ENCODE data around the gene TEN1. TPM values are rescaled to one million over a fixed set of nuclear protein-coding genes. Genes with fewer than 3 reads are reported as not detected.
"Not testable (repeated sequence)": the region's sequence is repeated elsewhere in the genome, so short reads cannot be mapped to it uniquely, and the experiment has no call there.

Gene TEN1
- total and polyA plus RNA-seq, 2 donors (not counting 1 experiment from before 2014, with no cell fraction given): 9.4 to 10.3 TPM

DNA sequence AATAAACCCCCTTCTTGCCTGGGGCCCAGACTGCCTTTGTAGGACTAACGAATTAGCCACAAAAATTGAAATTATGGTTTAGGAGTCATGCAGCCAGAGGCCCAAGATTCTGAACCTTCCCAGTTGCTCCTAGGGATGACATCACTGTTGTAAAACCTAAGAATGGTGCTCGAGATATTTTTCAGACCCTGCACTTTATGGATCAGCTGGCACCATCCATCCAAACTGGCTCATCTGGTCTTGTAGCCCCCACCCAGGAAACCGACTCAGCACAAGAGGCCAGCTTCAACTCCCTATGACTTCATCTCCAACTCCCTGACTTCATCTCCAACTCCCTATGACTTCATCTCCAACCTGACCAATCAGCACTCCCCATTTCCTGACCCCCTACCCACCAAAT lies 59.0 kb downstream of the TEN1 start:
- no peak for DNase-seq (ENCODE audit: low read depth in 2 of 2)
- Histone ChIP-seq H3K4me1 (ENCODE audit: control insufficient read depth, extremely low read depth, insufficient read depth, low read length) (no peaks in the 10 kb centered on the region), H2AFZ (ENCODE audit: low read length) (no peak overlapping the region), H4K20me1 (ENCODE audit: control insufficient read depth, extremely low read depth, insufficient read depth, low read length) (no peaks in the 10 kb centered on the region), H3K79me2 (ENCODE audit: control insufficient read depth, insufficient read depth, low read length) (no peaks in the 10 kb centered on the region), H3K4me2 (ENCODE audit: extremely low read depth, insufficient read depth, low read length) (no peak overlapping the region), H3K9ac (ENCODE audit: insufficient read depth, low read length) (no peak overlapping the region), H3K27me3 (ENCODE audit: control insufficient read depth, insufficient read depth, low read length) (no peaks in the 10 kb centered on the region), H3K36me3 (ENCODE audit: control insufficient read depth, insufficient read depth, low read length) (peaks cover 10% of the 10 kb centered on the region), H3K27ac (ENCODE audit: insufficient read depth, low read length) (no peak overlapping the region), H3K4me3 (replicated peaks in 1 of 4; ENCODE audit: control extremely low read depth in 1 of 4, insufficient read depth in 1 of 4, low read depth in 3 of 4, low read length in 4 of 4) (no peak overlapping the region), H3K9me3 (ENCODE audit: control insufficient read depth, insufficient read depth, low read depth, low read length) (no peaks in the 10 kb centered on the region)
- TF ChIP-seq EZH2 (IDR thresholded peaks at IDR 0.05; ENCODE audit: low read length, missing control alignments): no peak
- TF ChIP-seq, protein P1, sequence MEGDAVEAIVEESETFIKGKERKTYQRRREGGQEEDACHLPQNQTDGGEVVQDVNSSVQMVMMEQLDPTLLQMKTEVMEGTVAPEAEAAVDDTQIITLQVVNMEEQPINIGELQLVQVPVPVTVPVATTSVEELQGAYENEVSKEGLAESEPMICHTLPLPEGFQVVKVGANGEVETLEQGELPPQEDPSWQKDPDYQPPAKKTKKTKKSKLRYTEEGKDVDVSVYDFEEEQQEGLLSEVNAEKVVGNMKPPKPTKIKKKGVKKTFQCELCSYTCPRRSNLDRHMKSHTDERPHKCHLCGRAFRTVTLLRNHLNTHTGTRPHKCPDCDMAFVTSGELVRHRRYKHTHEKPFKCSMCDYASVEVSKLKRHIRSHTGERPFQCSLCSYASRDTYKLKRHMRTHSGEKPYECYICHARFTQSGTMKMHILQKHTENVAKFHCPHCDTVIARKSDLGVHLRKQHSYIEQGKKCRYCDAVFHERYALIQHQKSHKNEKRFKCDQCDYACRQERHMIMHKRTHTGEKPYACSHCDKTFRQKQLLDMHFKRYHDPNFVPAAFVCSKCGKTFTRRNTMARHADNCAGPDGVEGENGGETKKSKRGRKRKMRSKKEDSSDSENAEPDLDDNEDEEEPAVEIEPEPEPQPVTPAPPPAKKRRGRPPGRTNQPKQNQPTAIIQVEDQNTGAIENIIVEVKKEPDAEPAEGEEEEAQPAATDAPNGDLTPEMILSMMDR (conservative IDR thresholded peaks at IDR 0.05 in 1 of 2, IDR thresholded peaks at IDR 0.05 in 1 of 2; ENCODE audit: low read depth in 1 of 2, low read length in 2 of 2): no peak

DNA sequence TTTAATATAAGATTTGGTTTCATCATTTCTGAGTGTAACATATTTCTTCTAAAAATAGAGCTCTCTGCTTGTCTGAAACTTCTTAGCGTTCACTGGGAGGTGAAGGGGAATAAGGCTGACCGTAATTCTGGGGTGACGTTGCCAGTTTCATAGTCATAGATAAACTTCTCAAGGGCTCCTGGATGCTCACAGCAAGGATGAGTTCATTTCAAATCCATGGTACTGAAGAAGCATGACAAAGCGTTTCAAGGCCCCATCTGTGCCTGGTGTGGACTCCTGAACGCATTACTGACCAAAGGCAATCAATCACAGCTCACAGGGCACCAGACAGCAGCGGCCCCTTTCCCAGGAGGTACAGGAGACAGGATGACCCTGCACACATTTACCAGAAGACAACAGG lies 60.1 kb downstream of the TEN1 start:
- TF ChIP-seq EZH2 (IDR thresholded peaks at IDR 0.05; ENCODE audit: low read length, missing control alignments): no peak
- TF ChIP-seq, protein P1 (conservative IDR thresholded peaks at IDR 0.05 in 1 of 2, IDR thresholded peaks at IDR 0.05 in 1 of 2; ENCODE audit: low read depth in 1 of 2, low read length in 2 of 2): no peak
- H4K20me1 ChIP-seq (ENCODE audit: control insufficient read depth, extremely low read depth, insufficient read depth, low read length): no peaks in the 10 kb centered on the region
- no peaks in the 10 kb centered on the region for H3K9me3 ChIP-seq (ENCODE audit: control insufficient read depth, insufficient read depth, low read depth, low read length)
- H2AFZ ChIP-seq (ENCODE audit: low read length): no peak overlapping the region
- H3K4me1 ChIP-seq (ENCODE audit: control insufficient read depth, extremely low read depth, insufficient read depth, low read length): no peaks in the 10 kb centered on the region
- no peak overlapping the region for H3K4me3 ChIP-seq (replicated peaks in 1 of 4; ENCODE audit: control extremely low read depth in 1 of 4, insufficient read depth in 1 of 4, low read depth in 3 of 4, low read length in 4 of 4)
- no peak overlapping the region for H3K9ac ChIP-seq (ENCODE audit: insufficient read depth, low read length)
- H3K27me3 ChIP-seq (ENCODE audit: control insufficient read depth, insufficient read depth, low read length): no peaks in the 10 kb centered on the region
- peaks cover 17% of the 10 kb centered on the region for H3K36me3 ChIP-seq (ENCODE audit: control insufficient read depth, insufficient read depth, low read length)
- H3K27ac ChIP-seq (ENCODE audit: insufficient read depth, low read length): no peak overlapping the region
- no peak for DNase-seq (ENCODE audit: low read depth in 2 of 2)
- H3K4me2 ChIP-seq (ENCODE audit: extremely low read depth, insufficient read depth, low read length): no peak overlapping the region
- no peaks in the 10 kb centered on the region for H3K79me2 ChIP-seq (ENCODE audit: control insufficient read depth, insufficient read depth, low read length)

DNA sequence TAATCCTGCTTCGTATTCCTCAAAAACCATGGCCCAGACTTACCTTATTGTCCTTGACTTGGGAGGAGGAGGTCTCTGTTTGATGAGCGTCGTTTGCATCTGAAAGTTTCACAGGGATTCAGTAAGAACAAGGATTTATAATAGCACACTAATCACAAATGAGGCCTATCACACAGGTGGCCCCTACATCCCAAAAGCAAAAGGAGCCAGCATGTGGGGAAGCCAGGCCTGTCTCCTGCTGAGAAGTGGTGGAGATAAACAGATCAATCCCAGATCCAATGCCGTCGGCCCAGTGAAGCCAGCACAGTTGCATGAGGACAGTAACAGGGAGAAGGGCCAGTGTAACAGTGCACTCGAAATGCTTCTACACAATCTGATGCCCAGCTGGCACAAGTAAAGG lies 61.3 kb downstream of the TEN1 start:
- no peaks in the 10 kb centered on the region for H3K9me3 ChIP-seq (ENCODE audit: control insufficient read depth, insufficient read depth, low read depth, low read length)
- H4K20me1 ChIP-seq (ENCODE audit: control insufficient read depth, extremely low read depth, insufficient read depth, low read length): no peaks in the 10 kb centered on the region
- peaks cover 20% of the 10 kb centered on the region for H3K36me3 ChIP-seq (ENCODE audit: control insufficient read depth, insufficient read depth, low read length)
- no peak overlapping the region for H3K4me3 ChIP-seq (replicated peaks in 1 of 4; ENCODE audit: control extremely low read depth in 1 of 4, insufficient read depth in 1 of 4, low read depth in 3 of 4, low read length in 4 of 4)
- TF ChIP-seq EZH2 (IDR thresholded peaks at IDR 0.05; ENCODE audit: low read length, missing control alignments): no peak
- TF ChIP-seq, protein P1 (conservative IDR thresholded peaks at IDR 0.05 in 1 of 2, IDR thresholded peaks at IDR 0.05 in 1 of 2; ENCODE audit: low read depth in 1 of 2, low read length in 2 of 2): no peak
- H3K9ac ChIP-seq (ENCODE audit: insufficient read depth, low read length): no peak overlapping the region
- no peak for DNase-seq (ENCODE audit: low read depth in 2 of 2)
- H3K4me1 ChIP-seq (ENCODE audit: control insufficient read depth, extremely low read depth, insufficient read depth, low read length): no peaks in the 10 kb centered on the region
- no peaks in the 10 kb centered on the region for H3K27me3 ChIP-seq (ENCODE audit: control insufficient read depth, insufficient read depth, low read length)
- no peak overlapping the region for H3K4me2 ChIP-seq (ENCODE audit: extremely low read depth, insufficient read depth, low read length)
- H2AFZ ChIP-seq (ENCODE audit: low read length): no peak overlapping the region
- no peaks in the 10 kb centered on the region for H3K79me2 ChIP-seq (ENCODE audit: control insufficient read depth, insufficient read depth, low read length)
- H3K27ac ChIP-seq (ENCODE audit: insufficient read depth, low read length): no peak overlapping the region

DNA sequence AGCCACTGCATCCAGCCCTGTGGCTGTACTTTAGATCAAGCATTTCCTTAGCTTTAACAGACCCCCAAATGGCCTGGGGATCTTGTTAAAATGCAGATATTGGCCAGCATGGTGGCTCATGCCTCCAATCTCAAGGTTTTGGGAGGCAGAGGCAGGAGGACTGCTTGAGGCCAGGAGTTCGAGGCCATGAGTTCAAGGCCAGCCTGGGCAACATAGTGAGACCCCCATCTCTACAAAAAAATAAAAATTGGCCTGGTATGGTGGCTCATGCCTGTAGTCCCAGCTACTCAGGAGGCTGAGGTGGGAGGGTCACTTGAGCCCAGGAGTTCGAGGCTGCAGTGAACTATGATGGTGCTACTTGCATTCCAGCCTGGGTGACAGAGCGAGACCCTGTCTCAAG lies 63.8 kb downstream of the TEN1 start:
- DNase-seq (ENCODE audit: low read depth in 2 of 2); H3K4me3 ChIP-seq (replicated peaks in 1 of 4; ENCODE audit: control extremely low read depth in 1 of 4, insufficient read depth in 1 of 4, low read depth in 3 of 4, low read length in 4 of 4); H3K79me2 ChIP-seq (ENCODE audit: control insufficient read depth, insufficient read depth, low read length); H3K27me3 ChIP-seq (ENCODE audit: control insufficient read depth, insufficient read depth, low read length); H3K9ac ChIP-seq (ENCODE audit: insufficient read depth, low read length); H3K27ac ChIP-seq (ENCODE audit: insufficient read depth, low read length); H3K4me1 ChIP-seq (ENCODE audit: control insufficient read depth, extremely low read depth, insufficient read depth, low read length); H3K4me2 ChIP-seq (ENCODE audit: extremely low read depth, insufficient read depth, low read length); H4K20me1 ChIP-seq (ENCODE audit: control insufficient read depth, extremely low read depth, insufficient read depth, low read length); H3K9me3 ChIP-seq (ENCODE audit: control insufficient read depth, insufficient read depth, low read depth, low read length); H2AFZ ChIP-seq (ENCODE audit: low read length): not testable (repeated sequence)
- peaks cover 28% of the 10 kb centered on the region for H3K36me3 ChIP-seq (ENCODE audit: control insufficient read depth, insufficient read depth, low read length)

DNA sequence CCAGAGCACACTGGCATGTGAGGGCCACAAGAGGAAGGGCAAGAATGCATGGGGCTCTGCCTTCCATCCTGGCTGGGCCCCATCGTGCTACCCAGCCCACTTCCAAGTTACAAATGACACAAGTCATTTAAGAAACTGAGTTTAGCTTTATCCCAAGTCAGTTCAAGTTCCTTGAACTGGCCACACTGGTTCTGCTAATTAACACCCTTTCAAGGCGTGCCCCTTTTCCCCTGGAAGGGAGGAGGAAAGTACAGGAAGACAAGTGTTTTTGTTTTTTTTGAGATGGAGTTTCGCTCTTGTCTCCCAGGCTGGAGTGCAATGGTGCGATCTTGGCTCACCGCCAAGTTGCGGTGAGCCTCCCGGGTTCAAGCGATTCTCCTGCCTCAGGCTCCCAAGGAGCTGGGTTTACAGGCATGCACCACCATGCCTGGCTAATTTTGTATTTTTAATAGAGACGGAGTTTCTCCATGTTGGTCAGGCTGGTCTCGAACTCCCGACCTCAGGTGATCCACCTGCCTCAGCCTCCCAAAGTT lies 65.5 kb downstream of the TEN1 start:
- H3K9me3 ChIP-seq (ENCODE audit: control insufficient read depth, insufficient read depth, low read depth, low read length); H3K27ac ChIP-seq (ENCODE audit: insufficient read depth, low read length); H3K4me1 ChIP-seq (ENCODE audit: control insufficient read depth, extremely low read depth, insufficient read depth, low read length); H3K27me3 ChIP-seq (ENCODE audit: control insufficient read depth, insufficient read depth, low read length); H3K79me2 ChIP-seq (ENCODE audit: control insufficient read depth, insufficient read depth, low read length); DNase-seq (ENCODE audit: low read depth in 2 of 2); H3K9ac ChIP-seq (ENCODE audit: insufficient read depth, low read length); H2AFZ ChIP-seq (ENCODE audit: low read length); H3K4me3 ChIP-seq (replicated peaks in 1 of 4; ENCODE audit: control extremely low read depth in 1 of 4, insufficient read depth in 1 of 4, low read depth in 3 of 4, low read length in 4 of 4); H4K20me1 ChIP-seq (ENCODE audit: control insufficient read depth, extremely low read depth, insufficient read depth, low read length); H3K4me2 ChIP-seq (ENCODE audit: extremely low read depth, insufficient read depth, low read length): not testable (repeated sequence)
- H3K36me3 ChIP-seq (ENCODE audit: control insufficient read depth, insufficient read depth, low read length): peaks cover 30% of the 10 kb centered on the region
